ENCODE measurements around the gene ALK. TPM values are rescaled to one million over a fixed set of nuclear protein-coding genes. Genes with fewer than 3 reads are reported as not detected.

The ALK gene
- total RNA-seq, 1 donor from 2014 or later, result not detected

- Histone ChIP-seq H3K27me3 (ENCODE audit: control insufficient read depth, insufficient read depth, low read length) (no peaks in the 10 kb centered on the region), H3K4me3 (ENCODE audit: low read depth, low read length) (no peak overlapping the region), H3K36me3 (ENCODE audit: control insufficient read depth, insufficient read depth, low read length) (no peaks in the 10 kb centered on the region)
- TF ChIP-seq CTCF (IDR thresholded peaks at IDR 0.05; ENCODE audit: insufficient read depth, low read length, severe bottlenecking), result no peak
- peak; percentile 2 for DNase-seq (ENCODE audit: low read depth)
- no peak for FAIRE-seq
Observed at GRCh38 chr2:29372185-29372584, 549.2 kb downstream of the ALK start.

GRCh38 chr2:29370581-29371125 lies 550.7 kb downstream of the ALK start:
- FAIRE-seq (no peak), DNase-seq (ENCODE audit: low read depth) (no peak)
- no peaks in the 10 kb centered on the region for H3K36me3 ChIP-seq (ENCODE audit: control insufficient read depth, insufficient read depth, low read length)
- no peak overlapping the region for H3K4me3 ChIP-seq (ENCODE audit: low read depth, low read length)
- no peak for TF ChIP-seq CTCF (IDR thresholded peaks at IDR 0.05; ENCODE audit: insufficient read depth, low read length, severe bottlenecking)
- H3K27me3 ChIP-seq (ENCODE audit: control insufficient read depth, insufficient read depth, low read length), result no peaks in the 10 kb centered on the region

GRCh38 chr2:29370173-29370572 lies 551.2 kb downstream of the ALK start:
- H3K4me3 ChIP-seq (ENCODE audit: low read depth, low read length), result no peak overlapping the region
- H3K36me3 ChIP-seq (ENCODE audit: control insufficient read depth, insufficient read depth, low read length), result no peaks in the 10 kb centered on the region
- H3K27me3 ChIP-seq (ENCODE audit: control insufficient read depth, insufficient read depth, low read length), result no peaks in the 10 kb centered on the region
- TF ChIP-seq CTCF (IDR thresholded peaks at IDR 0.05; ENCODE audit: insufficient read depth, low read length, severe bottlenecking), result no peak
- FAIRE-seq (no peak), DNase-seq (ENCODE audit: low read depth) (no peak)

- H3K36me3 ChIP-seq (ENCODE audit: control insufficient read depth, insufficient read depth, low read length), result no peaks in the 10 kb centered on the region
- H3K4me3 ChIP-seq (ENCODE audit: low read depth, low read length), result no peak overlapping the region
- FAIRE-seq (no peak), DNase-seq (ENCODE audit: low read depth) (no peak)
- H3K27me3 ChIP-seq (ENCODE audit: control insufficient read depth, insufficient read depth, low read length), result no peaks in the 10 kb centered on the region
- TF ChIP-seq CTCF (IDR thresholded peaks at IDR 0.05; ENCODE audit: insufficient read depth, low read length, severe bottlenecking), result no peak
Observed at GRCh38 chr2:29368659-29369040, 552.7 kb downstream of the ALK start.

GRCh38 chr2:29367986-29368658 lies 553.3 kb downstream of the ALK start:
- Histone ChIP-seq H3K36me3 (ENCODE audit: control insufficient read depth, insufficient read depth, low read length) (no peaks in the 10 kb centered on the region), H3K4me3 (ENCODE audit: low read depth, low read length) (no peak overlapping the region), H3K27me3 (ENCODE audit: control insufficient read depth, insufficient read depth, low read length) (no peaks in the 10 kb centered on the region)
- no peak for TF ChIP-seq CTCF (IDR thresholded peaks at IDR 0.05; ENCODE audit: insufficient read depth, low read length, severe bottlenecking)
- FAIRE-seq (no peak), DNase-seq (ENCODE audit: low read depth) (peak; percentile 10)

GRCh38 chr2:29363111-29363510 lies 558.3 kb downstream of the ALK start:
- TF ChIP-seq CTCF (IDR thresholded peaks at IDR 0.05; ENCODE audit: insufficient read depth, low read length, severe bottlenecking), result no peak
- FAIRE-seq (no peak), DNase-seq (ENCODE audit: low read depth) (no peak)
- H3K36me3 ChIP-seq (ENCODE audit: control insufficient read depth, insufficient read depth, low read length), result no peaks in the 10 kb centered on the region
- no peak overlapping the region for H3K4me3 ChIP-seq (ENCODE audit: low read depth, low read length)
- H3K27me3 ChIP-seq (ENCODE audit: control insufficient read depth, insufficient read depth, low read length), result no peaks in the 10 kb centered on the region
